MM.1S (cell line): Measurements from ENCODE around the gene GAK.
"Not testable (repeated sequence)": the region's sequence is repeated elsewhere in the genome, so short reads cannot be mapped to it uniquely, and the experiment has no call there.

Source experiments
- DNase-seq: peaks from one replicate; pipeline ENCODE4 v3.0.0-alpha.2; 2015
- H2AFZ ChIP-seq: fragments of 300-600 bp; sonication (generic); 2 replicates; pipeline ENCODE4 v1.6.0; 2016; ENCODE audit warnings: antibody characterized with exemption, low read length
- H3F3A ChIP-seq: fragments of 300-600 bp; sonication (generic); 2 replicates; pipeline ENCODE4 v1.6.1; 2016; ENCODE audit warnings: mild to moderate bottlenecking, antibody characterized with exemption, low read length, moderate library complexity, mixed read lengths; ENCODE audit not compliant: insufficient read depth
- H3K27ac ChIP-seq: fragments of 300-600 bp; sonication (generic); 2 replicates; pipeline ENCODE4 v1.5.1; 2016; ENCODE audit warnings: mild to moderate bottlenecking, low read length
- H3K27me3 ChIP-seq: fragments of 300-600 bp; sonication (generic); replicated peaks from 2 replicates; pipeline ENCODE4 v1.6.0; 2016; ENCODE audit warnings: low read length; ENCODE audit not compliant: insufficient read depth
- H3K36me3 ChIP-seq: fragments of 300-600 bp; sonication (generic); replicated peaks from 2 replicates; pipeline ENCODE4 v1.6.1; 2016; ENCODE audit warnings: mild to moderate bottlenecking, low read length, mixed read lengths; ENCODE audit not compliant: insufficient read depth
- H3K4me1 ChIP-seq: fragments of 300-600 bp; sonication (generic); 2 replicates; pipeline ENCODE4 v1.6.1; 2016; ENCODE audit warnings: low read length, mixed read lengths
- H3K4me2 ChIP-seq: fragments of 300-600 bp; sonication (generic); 2 replicates; pipeline ENCODE4 v1.6.0; 2016; ENCODE audit warnings: low read depth, low read length
- H3K4me3 ChIP-seq: fragments of 300-600 bp; sonication (generic); 2 replicates; pipeline ENCODE4 v1.5.1; 2016; ENCODE audit warnings: low read length, mixed read lengths
- H3K79me2 ChIP-seq: fragments of 300-600 bp; sonication (generic); 2 replicates; pipeline ENCODE4 v1.6.1; 2016; ENCODE audit warnings: mixed run types, low read length, mixed read lengths
- H3K9ac ChIP-seq: fragments of 300-600 bp; sonication (generic); 2 replicates; pipeline ENCODE4 v1.6.1; 2016; ENCODE audit warnings: low read length, mixed read lengths
- H3K9me2 ChIP-seq: fragments of 300-600 bp; sonication (generic); replicated peaks from 2 replicates; pipeline ENCODE4 v1.6.1; 2016; ENCODE audit warnings: mild to moderate bottlenecking, low read length, mixed read lengths; ENCODE audit not compliant: insufficient read depth
- H3K9me3 ChIP-seq: fragments of 300-600 bp; sonication (generic); replicated peaks from 2 replicates; pipeline ENCODE4 v1.6.1; 2016; ENCODE audit warnings: mild to moderate bottlenecking, low read length, mixed read lengths; ENCODE audit not compliant: insufficient read depth
- H4K20me1 ChIP-seq: fragments of 300-600 bp; sonication (generic); 2 replicates; pipeline ENCODE4 v1.6.1; 2016; ENCODE audit warnings: mild to moderate bottlenecking, low read length, moderate library complexity, mixed read lengths; ENCODE audit not compliant: insufficient read depth
- EZH2 ChIP-seq: fragments of 300-600 bp; sonication (generic); optimal IDR thresholded peaks from 2 replicates; pipeline ENCODE3; 2017; ENCODE audit warnings: low read depth, mild to moderate bottlenecking, antibody characterized with exemption, low read length, mixed read lengths
- EZH2phosphoT487 ChIP-seq: fragments of 300-600 bp; sonication (generic); IDR thresholded peaks from 2 replicates; pipeline ENCODE4 v1.6.1; 2018; ENCODE audit warnings: antibody characterized with exemption, low read length
- TF ChIP-seq, protein P1 (sequence below): fragments of 300-600 bp; sonication (generic); IDR thresholded peaks from 2 replicates; pipeline ENCODE4 v1.5.1; 2016; ENCODE audit warnings: antibody characterized with exemption, low read length, mixed read lengths

Gene GAK

DNA sequence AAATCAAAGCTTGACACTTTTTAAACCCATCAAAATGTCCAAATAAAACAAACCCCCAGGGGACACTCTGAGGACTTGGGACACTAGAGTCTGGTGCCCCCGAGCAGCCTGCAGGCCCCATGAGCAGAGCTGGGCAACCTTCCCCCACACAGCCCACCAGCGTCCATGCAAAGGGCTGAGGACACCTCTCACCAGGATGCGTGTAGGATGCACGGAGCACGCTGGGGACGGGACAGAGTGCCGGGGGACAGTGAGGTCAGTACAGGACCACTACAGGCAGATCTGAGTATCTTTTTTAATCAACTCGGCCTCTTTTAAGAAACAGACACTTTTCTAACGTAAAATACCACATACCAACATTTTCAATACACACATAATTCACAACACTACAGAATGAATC lies 6.9 kb downstream of the GAK start:
- 0 out of 2 replicates have a peak, but pooled peaks cover 6% of the 10 kb centered on the region for H3K36me3 ChIP-seq
- H2AFZ ChIP-seq = no peak overlapping the region
- no peaks in the 10 kb centered on the region for H3K4me1 ChIP-seq
- peaks cover 90% of the 10 kb centered on the region for H3K79me2 ChIP-seq
- no peak overlapping the region for H3K27ac ChIP-seq
- H3K9me2 ChIP-seq = no peaks in the 10 kb centered on the region
- no peak for TF ChIP-seq EZH2
- TF ChIP-seq, protein P1, sequence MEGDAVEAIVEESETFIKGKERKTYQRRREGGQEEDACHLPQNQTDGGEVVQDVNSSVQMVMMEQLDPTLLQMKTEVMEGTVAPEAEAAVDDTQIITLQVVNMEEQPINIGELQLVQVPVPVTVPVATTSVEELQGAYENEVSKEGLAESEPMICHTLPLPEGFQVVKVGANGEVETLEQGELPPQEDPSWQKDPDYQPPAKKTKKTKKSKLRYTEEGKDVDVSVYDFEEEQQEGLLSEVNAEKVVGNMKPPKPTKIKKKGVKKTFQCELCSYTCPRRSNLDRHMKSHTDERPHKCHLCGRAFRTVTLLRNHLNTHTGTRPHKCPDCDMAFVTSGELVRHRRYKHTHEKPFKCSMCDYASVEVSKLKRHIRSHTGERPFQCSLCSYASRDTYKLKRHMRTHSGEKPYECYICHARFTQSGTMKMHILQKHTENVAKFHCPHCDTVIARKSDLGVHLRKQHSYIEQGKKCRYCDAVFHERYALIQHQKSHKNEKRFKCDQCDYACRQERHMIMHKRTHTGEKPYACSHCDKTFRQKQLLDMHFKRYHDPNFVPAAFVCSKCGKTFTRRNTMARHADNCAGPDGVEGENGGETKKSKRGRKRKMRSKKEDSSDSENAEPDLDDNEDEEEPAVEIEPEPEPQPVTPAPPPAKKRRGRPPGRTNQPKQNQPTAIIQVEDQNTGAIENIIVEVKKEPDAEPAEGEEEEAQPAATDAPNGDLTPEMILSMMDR = no peak
- TF ChIP-seq EZH2phosphoT487 = no peak
- H3K4me2 ChIP-seq = no peak overlapping the region
- H3K9me3 ChIP-seq = no peaks in the 10 kb centered on the region
- H4K20me1 ChIP-seq = no peaks in the 10 kb centered on the region
- H3K9ac ChIP-seq = no peak overlapping the region
- H3K27me3 ChIP-seq = no peaks in the 10 kb centered on the region
- no peak for DNase-seq
- H3F3A ChIP-seq = no peaks in the 10 kb centered on the region
- no peak overlapping the region for H3K4me3 ChIP-seq

DNA sequence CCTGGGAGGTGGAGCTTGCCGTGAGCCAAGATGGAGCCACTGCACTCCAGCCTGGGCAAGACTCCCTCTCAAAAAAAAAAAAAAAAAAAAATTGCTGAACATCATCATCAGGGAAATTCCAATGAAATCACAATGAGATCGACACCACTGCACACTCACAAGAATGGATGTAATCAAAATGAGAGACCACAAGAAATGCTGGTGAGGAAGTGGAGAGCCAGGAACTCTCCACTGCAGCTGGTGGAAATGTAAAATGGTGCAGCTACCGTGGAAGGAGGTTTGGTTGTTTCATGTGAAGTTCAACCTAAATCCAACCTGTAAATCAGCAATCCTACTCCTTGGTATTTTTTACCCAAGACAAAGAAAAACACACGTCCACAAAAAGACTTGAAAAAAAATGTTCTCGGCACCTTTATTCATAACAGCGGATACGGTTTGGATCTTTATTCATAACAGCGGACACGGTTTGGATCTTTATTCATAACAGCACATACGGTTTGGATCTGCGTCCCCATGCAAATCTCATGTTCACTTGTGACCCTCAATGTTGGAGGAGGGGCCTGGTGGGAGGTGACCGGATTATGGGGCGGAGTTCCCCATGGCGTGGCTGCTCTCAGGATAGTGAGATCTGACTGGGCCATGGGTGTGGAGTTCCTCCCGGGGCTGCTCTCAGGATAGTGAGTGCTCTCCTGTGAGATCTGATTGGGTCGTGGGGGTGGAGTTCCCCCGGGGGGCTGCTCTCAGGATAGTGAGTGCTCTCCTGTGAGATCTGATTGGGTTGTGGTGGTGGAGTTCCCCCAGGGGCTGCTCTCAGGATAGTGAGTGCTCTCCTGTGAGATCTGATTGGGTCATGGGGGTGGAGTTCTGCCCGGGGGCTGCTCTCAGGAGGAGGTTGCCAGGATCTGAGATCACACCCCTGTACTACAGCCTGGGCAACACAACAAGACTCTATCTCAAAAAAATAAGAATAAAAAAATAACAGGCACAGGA lies 7.7 kb downstream of the GAK start:
- no peak overlapping the region for H3K4me3 ChIP-seq
- H3K9me3 ChIP-seq = no peaks in the 10 kb centered on the region
- H3K9me2 ChIP-seq = no peaks in the 10 kb centered on the region
- no peaks in the 10 kb centered on the region for H3K4me1 ChIP-seq
- H3K36me3 ChIP-seq = 0 out of 2 replicates have a peak, but pooled peaks cover 6% of the 10 kb centered on the region
- no peak overlapping the region for H2AFZ ChIP-seq
- no peak overlapping the region for H3K9ac ChIP-seq
- H3K79me2 ChIP-seq = peaks cover 90% of the 10 kb centered on the region
- no peaks in the 10 kb centered on the region for H4K20me1 ChIP-seq
- H3K4me2 ChIP-seq = no peak overlapping the region
- no peaks in the 10 kb centered on the region for H3K27me3 ChIP-seq
- H3F3A ChIP-seq = no peaks in the 10 kb centered on the region
- DNase-seq = no peak
- no peak overlapping the region for H3K27ac ChIP-seq
- TF ChIP-seq, protein P1 = no peak
- no peak for TF ChIP-seq EZH2
- TF ChIP-seq EZH2phosphoT487 = no peak

DNA sequence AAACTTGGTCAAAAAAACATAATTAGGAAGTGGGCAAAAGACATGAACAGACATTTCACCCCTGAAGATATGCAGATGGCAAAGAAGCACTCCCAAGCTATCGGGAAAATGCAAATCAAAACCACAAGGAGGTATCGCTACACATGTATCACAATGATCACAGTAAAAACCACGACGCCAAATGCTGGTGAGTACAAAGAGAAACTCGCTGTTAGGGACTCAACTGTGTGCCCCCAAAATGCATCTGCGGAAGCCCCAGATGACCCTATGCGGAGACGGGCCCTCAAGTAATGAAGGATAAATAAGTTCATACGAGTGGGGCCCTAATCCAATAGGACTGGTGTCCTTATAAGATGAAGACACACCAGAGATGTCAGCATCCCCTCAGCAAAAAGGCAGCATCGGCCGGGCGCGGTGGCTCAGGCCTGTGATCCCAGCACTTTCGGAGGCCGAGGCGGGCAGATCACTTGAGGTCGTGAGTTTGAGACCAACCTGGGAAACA lies 10.2 kb downstream of the GAK start:
- H3K79me2 ChIP-seq = peaks cover 95% of the 10 kb centered on the region
- no peaks in the 10 kb centered on the region for H3K9me3 ChIP-seq
- TF ChIP-seq EZH2phosphoT487 (no peak), EZH2 (no peak)
- TF ChIP-seq, protein P1 = no peak
- H2AFZ ChIP-seq = no peak overlapping the region
- no peaks in the 10 kb centered on the region for H3K9me2 ChIP-seq
- DNase-seq = no peak
- H3K27ac ChIP-seq = no peak overlapping the region
- H3K27me3 ChIP-seq = no peaks in the 10 kb centered on the region
- H3F3A ChIP-seq = no peaks in the 10 kb centered on the region
- H3K9ac ChIP-seq = no peak overlapping the region
- H3K36me3 ChIP-seq = 0 out of 2 replicates have a peak, but pooled peaks cover 6% of the 10 kb centered on the region
- no peaks in the 10 kb centered on the region for H4K20me1 ChIP-seq
- no peaks in the 10 kb centered on the region for H3K4me1 ChIP-seq
- H3K4me2 ChIP-seq = no peak overlapping the region
- H3K4me3 ChIP-seq = no peak overlapping the region

DNA sequence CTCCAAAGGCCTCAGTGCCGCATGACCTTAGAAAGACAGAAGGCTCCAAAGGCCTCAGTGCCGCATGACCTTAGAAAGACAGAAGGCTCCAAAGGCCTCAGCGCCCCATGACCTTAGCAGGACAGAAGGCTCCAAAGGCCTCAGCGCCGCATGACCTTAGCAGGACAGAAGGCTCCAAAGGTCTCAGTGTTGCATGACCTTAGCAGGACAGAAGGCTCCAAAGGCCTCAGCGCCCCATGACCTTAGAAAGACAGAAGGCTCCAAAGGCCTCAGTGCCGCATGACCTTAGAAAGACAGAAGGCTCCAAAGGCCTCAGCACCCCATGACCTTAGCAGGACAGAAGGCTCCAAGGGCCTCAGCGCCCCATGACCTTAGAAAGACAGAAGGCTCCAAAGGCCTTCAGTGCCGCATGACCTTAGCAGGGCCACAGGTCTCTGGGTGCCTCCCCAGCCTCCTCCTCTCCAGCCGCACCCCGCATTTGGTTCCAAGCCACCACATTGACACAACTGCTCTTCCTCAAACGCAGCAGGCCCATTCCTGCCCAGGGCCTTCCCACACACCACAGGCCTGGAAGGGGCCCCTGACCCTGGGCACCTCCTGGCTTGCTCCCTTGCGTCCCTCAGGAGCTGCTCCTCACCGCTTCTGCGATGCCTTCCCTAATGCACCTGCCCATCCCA lies 13.0 kb downstream of the GAK start:
- not testable (repeated sequence) for DNase-seq, H3K4me3 ChIP-seq, H3K27me3 ChIP-seq, H3K4me1 ChIP-seq, H4K20me1 ChIP-seq, H3K27ac ChIP-seq, H3K9ac ChIP-seq, H3F3A ChIP-seq, H3K4me2 ChIP-seq, H3K9me3 ChIP-seq, H2AFZ ChIP-seq, H3K36me3 ChIP-seq, H3K9me2 ChIP-seq
- H3K79me2 ChIP-seq = peaks cover 97% of the 10 kb centered on the region

DNA sequence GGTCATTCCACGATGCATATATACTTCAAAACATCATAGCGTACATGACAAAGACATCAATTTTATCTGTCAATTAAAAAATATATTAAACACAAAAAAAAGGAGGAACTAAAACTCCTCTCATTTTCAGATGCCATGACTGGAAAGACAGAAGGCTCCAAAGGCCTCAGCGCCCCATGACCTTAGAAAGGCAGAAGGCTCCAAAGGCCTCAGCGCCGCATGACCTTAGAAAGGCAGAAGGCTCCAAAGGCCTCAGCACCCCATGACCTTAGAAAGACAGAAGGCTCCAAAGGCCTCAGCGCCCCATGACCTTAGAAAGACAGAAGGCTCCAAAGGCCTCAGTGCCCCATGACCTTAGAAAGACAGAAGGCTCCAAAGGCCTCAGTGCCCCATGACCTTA lies 13.5 kb downstream of the GAK start:
- H2AFZ ChIP-seq, DNase-seq, H3K4me3 ChIP-seq, H3K4me2 ChIP-seq, H3K9me2 ChIP-seq, H3K9ac ChIP-seq, H3F3A ChIP-seq, H3K4me1 ChIP-seq, H3K36me3 ChIP-seq, H4K20me1 ChIP-seq, H3K9me3 ChIP-seq, H3K27me3 ChIP-seq, H3K27ac ChIP-seq: not testable (repeated sequence)
- H3K79me2 ChIP-seq = peaks cover 92% of the 10 kb centered on the region
